Stimulated activated CD4-positive, alpha-beta T cell treated with anti-CD3 and anti-CD28 coated beads, Interleukin-4, amount 100 ng/mL, for 48 hours (primary cell): ENCODE results near the gene VRTN.
"Not testable (repeated sequence)": the region's sequence is repeated elsewhere in the genome, so short reads cannot be mapped to it uniquely, and the experiment has no call there.

Source experiments
- DNase-seq, 2 donors: peaks; one replicate each; pipeline ENCODE4 v3.0.0-alpha.2; 2020; ENCODE audit warnings: low read depth in 2 of 2

The VRTN gene, protein sequence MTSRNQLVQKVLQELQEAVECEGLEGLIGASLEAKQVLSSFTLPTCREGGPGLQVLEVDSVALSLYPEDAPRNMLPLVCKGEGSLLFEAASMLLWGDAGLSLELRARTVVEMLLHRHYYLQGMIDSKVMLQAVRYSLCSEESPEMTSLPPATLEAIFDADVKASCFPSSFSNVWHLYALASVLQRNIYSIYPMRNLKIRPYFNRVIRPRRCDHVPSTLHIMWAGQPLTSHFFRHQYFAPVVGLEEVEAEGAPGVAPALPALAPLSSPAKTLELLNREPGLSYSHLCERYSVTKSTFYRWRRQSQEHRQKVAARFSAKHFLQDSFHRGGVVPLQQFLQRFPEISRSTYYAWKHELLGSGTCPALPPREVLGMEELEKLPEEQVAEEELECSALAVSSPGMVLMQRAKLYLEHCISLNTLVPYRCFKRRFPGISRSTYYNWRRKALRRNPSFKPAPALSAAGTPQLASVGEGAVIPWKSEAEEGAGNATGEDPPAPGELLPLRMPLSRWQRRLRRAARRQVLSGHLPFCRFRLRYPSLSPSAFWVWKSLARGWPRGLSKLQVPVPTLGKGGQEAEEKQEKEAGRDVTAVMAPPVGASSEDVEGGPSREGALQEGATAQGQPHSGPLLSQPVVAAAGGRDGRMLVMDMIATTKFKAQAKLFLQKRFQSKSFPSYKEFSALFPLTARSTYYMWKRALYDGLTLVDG

DNA sequence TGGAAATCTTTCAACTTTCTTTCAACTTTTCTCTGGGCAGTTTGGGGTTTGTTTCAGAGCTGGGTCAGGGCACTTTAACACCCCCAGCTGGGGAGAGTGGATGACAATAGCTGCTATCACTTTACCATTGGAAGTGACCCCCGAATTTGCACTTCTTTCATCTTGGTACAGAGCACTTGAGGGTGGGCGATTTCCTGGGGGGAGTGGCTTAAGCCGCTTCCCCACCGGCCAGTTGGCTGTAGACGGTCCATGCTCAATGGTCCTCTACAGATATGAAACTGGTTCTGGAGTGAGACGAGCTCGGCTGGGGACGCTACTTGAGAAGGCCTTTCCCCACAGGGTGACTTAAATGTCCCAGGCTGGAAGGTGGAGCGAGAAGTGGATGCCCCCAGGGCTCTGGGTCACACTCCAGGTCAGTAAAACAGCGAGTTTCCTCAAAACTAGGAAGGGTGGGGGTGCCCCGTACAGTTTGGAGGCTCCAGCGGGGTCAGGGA is at the start of gene VRTN:
TSS of gene VRTN (plus strand) at position 231 of the 494 bp plus-strand sequence. CDS start 8,313 bp downstream, outside the sequence.
- no peak for DNase-seq

DNA sequence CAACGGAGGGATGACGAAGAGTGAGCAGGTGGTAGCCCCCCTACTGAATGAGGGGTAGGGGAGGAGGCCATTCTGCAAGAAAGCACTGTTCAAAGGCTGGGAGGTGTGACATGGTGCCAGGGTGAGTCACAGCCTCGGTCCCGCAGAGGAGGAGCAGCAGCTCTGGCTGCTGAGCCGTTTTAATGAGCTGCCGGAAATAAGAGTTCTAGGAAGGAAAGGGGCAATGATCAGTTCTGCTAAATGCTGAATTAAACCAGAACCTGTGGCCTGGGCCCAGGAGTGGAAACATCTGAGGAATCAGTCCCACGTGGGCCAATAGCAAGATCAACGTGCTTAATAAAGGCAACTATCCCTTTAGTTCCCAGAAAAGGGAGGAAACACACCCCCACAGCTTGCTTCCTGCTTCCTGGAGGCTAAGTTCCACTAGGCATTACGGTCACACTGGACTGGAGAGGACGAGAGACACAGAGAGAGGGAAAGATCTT is 49.2 kb upstream of the VRTN start:
- DNase-seq: no peak

DNA sequence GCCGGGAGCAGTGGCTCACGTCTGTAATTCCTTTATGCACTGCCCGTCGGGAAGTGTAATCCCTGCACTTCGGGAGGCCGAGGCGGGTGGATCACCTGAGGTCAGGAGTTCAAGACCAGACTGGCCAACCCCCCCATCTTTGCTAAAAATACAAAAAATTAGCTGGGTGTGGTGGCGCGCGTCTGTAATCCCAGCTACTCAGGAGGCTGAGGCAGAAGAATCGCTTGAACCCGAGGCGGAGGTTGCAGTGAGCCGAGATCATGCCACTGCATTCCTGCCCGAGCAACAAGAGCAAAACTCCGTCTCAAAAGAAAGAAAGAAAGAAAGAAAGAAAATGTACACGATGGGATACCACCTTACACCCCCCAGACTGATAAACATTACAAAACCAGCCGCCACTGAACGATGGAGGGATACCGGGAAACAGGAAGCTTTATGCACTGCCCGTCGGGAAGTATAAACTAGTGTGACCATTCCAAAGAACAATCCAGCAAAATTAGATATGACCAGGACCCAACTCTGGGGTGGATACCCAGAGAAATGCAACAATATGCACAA is 46.6 kb upstream of the VRTN start:
- no peak for DNase-seq

DNA sequence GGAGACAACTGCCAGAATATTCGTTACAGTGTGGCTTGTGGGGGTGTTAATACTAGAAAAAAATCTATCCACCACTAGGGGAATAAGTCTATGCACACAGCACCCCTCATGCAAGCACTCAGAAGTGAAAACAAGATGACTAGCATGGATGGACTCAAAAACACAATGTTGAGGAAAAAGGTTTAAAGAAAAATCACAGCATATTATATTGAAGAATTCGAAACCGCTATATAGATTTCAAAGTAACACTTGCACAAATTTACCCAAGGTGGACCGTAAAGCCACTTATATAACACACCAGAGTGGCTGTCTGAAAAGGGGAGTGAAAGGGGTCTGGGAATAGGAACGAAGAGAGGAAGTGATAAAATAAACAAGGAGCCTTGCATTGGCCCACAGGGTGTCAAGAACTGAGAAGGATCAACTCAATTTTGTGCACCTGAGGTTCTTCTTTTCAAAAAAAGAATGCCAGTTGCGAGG is 46.1 kb upstream of the VRTN start:
- no peak for DNase-seq

DNA sequence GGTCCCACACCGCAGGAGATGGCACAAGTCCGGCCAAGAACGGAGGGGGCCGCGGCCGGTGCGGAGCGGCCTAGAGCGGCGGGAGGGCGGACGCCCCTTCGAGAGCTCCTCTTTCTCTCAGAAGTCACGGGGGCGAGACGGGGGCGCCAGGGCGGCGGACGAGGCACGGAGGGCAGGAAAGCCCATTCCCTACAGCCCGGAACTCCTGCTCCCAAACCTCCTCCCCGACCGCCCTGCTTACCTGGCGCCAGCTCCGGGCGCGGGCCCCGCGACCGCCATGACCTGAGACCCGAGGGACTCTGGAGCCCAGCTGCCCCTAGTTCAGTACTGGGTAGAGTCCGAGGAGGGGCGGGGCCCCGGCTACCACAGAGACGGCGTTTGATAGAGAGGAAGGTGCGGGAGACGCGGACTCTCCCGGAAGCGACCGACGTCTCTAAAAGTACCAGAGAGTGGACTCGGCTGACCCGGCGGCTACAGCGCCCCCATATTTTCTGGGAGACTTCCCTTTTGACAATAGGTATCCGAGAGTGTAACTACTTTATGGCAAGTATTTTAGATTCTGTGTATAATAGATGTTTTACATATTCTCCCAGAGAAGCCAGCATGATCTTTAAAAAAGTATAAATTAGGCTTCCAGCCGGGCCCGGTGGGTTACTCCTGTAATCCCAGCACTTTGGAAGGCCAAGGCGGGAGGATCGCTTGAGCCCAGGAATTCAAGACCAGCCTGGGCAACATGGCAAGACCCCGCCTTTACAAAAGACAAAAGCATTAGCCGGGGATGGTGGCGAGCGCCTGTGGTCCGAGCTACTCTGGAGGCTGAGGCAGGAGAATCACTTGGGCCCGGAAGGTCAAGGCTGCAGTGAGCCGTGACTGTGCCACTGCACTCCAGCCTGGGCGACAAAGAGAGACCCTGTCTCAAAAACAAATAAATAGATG is 45.4 kb upstream of the VRTN start, which contains the start of gene ABCD4:
TSS of gene ABCD4 (minus strand) at position 301 of the 936 bp plus-strand sequence. CDS start at position 279, 22 bp downstream.
- peak; percentile 80 to 85 for DNase-seq

DNA sequence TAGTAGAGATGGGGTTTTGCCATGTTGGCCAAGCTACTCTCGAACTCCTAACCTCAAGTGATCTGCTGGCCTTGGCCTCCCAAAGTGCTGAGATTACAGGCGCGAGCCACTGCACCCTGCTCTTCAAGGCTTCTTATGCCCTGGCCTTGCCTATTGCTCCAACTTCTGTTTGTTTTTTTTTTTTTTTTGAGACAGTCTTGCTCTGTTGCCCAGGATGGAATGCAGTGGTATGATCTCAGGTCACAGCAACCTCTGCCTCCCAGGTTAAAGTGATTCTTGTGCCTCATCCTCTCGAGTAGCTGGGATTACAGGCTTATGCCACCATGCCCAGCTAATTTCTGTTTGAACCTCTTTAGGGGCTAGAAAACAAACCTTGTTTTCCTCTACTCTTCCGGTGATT is 39.6 kb upstream of the VRTN start:
- no peak for DNase-seq

DNA sequence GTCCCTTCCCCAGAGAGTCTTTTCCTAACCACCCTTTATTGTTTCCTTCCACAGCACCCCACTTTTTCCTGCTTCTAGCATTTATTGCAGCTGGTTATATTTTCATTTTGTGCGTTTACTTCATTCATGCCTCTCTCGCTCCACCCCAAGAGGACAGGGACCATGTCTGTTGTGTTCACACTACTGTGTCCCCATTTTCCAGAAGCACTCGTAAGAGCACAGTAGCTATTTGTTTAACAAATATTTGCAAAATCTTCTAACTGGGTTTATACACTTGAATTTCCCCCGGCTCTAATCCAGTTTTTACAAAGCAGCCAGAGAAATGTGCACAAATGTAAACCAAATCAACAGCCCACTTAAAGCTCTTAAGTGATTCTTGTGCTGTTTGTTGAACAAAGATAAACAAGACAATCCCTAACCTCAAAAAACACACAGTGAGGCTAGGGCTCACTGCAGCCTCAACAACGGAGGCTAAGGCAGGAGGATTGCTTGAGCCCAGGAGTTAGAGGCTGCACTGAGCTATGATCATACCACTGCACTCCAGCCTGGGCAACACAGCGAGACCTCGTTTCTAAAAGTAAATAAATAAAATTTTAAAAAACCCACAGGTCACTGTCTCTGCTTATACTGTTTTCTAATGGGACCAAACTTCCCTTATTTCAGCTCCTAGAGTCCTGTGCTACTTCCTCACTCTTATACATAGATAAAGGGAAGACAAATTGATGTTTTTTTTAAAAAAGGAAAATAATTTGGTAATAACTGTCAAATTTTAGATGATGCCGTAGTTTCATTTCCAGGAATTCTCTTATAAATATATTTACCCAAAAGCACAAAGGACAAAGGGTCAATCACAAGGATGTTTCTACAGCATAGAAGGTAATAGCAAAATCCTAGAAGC is 38.9 kb upstream of the VRTN start:
- DNase-seq: no peak

DNA sequence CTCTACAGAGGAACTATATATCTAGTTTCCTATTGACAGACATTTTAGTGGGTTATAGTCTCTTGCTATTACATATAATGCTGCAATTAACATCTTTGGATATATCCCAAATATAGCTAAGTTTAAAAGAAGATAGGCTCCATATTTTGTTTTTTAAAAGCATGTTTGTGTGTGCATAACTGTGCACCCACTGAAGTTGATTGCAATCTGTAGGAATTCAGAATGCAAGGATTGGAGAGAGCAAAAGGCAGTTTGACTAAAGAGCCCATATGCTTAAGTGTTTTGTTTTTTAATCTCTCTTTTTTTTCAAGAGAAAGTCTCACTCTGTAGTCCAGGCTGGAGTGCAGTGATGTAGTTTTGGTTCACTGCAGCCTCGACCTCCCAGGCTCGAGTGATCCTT is 36.1 kb upstream of the VRTN start:
- DNase-seq: no peak

DNA sequence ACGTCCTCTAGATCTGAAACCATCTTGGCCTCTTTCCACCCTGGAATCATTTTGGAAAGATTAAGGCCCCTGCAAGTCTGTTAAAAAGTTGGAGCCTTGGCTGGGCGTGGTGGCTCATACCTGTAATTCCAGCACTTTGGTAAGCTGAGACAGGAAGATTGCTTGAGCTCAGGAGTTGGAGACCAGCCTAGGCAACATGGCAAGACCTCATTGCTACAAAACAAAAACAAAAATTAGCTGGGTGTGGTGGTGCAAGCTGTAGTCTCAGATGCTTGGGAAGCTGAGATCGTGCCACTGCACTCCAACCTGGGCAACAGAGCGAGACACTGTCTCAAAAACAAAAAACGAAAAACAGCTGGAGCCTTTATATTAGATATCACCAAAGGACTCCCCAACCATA is 34.7 kb upstream of the VRTN start:
- DNase-seq: no peak

DNA sequence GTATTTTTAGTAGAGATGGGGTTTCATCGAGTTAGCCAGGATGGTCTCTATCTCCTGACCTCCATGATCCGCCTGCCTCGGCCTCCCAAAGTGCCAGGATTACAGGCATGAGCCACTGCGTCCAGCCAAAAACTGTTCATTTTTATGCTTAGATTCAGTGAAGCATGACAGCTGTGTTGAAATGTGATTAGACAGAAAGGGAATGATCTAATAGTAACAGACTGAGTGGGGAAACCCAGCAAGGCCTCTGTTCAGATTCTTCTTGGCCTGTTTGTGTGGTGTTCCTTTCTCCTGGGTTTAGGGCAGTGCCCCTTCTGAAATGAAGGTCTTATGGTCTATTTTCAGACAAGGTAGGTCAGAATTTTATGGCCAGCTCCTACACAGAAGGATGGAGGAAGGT is 33.7 kb upstream of the VRTN start:
- DNase-seq: no peak

DNA sequence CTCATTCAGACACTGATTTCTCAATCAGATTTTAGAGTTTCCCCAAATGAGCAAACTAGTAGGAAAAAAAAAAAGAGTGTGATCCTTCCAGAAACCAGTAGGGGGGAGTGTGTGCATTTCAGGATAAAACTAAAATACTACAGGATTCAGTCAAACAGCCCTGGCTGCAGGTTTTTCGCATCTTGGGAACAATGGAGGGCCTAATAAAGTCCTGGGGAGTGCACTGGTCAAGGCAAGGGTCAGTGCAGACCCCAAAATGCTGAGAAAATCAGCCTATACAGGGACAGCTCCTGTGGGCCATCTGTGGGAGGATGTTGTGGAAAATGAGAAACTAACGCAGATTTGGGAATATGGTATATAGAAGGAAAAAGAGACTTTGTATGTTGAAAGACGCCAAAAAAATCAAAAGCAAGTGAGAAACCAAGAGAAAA is 23.3 kb upstream of the VRTN start:
- no peak for DNase-seq

DNA sequence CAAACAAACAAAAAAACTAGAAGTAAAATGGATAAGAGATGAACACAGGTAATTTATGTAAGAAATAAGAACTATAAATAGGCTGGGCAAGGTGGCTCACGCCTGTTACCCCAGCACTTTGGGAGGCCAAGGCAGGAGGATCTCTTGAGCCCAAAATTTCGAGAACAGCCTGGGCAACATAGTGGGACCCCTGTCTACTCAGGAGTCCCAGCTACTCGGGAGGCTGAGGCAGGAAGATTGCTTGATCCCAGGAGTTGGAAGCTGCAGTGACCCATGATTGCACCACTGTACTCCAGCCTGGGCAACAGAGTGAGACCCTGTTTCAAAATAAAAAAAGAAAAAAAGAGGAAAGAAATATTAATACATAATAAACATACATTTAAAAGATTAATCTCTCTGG is 22.8 kb upstream of the VRTN start:
- DNase-seq: no peak

DNA sequence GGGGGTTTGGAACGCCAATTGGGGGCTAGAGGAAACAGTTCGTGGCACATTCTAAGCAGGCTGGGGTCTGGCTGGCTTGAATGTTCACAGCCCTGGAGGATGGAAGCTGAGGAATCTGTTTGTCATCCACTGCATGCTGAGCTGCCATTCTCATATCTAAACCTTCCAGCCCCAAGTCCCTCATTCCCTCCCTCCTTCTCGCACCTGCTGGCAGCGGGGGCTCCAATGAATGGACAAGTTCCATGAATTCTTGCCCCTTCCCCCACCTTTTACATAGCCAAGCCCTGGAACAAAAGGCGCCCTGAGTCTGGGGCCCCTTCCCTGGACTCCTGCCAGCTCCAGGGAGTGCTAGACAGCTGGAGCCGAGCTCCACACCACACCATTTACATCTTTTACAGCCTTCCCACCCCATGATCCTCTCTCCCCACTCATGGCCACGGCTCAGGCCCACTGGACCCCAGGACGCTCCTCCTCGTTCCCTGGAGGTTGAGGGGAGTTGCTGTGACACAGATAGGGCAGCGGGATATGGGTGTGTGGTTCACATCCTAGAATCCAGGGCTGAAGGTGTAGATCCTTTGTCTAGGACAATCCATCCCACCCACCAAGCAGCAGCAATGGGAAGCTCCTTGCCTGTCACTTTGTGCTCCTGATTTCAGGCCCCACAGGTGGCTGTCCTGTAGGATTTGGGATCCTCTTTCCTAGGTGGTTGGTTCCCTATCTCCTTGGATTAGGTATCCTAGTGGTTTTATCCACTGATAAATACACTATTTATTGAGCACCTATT is 21.7 kb upstream of the VRTN start:
- no peak for DNase-seq

DNA sequence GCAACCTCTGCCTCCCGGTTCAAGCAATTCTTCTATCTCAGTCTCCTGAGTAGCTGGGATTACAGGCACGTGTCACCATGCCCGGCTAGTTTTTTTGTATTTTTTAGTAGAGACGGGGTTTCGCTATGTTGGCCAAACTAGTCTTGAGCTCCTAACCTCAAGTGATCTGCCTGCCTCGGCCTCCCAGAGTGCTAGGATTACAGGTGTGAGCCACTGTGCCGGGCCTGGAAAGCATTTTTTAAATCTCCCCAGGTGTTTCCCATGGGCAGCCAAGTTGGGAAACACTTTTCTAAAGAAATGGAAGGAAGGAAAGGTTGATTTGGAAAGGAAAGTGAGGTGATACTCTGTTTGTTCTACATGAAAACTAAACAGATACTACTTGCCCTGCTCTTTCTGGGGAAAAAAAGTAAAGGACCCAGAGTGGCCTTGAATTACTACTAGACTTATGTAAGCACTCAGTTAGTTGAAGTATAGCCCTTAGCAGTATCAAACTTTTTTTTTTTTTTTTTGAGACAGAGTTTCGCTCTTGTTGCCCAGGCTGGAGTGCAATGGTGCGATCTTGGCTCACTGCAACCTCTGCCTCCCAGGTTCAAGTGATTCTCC is 18.2 kb upstream of the VRTN start:
- not testable (repeated sequence) for DNase-seq

DNA sequence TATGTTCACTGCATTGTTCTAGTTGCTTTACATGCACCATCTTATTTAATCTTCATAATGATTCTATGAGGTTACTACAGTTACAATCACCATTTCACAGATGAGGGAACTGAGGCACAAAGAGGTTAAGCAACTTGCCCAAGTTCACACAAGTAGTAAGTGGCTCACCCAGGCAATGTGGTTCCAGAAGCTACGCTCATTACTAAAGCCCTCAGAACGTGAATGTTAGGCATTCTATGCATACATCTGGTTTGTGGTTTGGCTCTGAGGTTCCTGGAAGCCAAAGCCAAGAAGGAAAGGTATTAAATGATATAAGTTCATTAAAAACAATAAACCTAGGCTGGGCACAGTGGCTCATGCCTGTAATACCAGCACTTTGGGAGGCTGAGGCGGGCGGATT is 14.4 kb upstream of the VRTN start:
- no peak for DNase-seq

DNA sequence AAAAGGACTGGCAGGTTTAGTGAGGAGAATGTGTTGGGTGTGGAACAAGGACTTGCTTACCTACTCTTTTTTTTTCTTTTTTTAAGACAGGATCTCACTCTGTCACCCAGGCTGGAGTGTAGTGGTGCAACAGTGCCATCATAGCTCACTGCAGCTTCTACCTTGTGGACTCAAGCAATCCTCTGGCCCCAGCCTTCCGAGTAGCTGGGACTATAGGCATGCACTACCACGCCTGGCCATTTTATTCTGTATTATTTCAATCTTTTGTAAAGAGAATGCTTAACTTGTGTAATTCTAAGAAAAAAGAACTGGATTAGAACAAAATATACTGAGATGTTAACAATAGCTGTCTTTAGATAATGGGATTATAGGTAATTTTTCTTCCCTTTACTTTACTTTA is 1.9 kb upstream of the VRTN start:
- DNase-seq: no peak

DNA sequence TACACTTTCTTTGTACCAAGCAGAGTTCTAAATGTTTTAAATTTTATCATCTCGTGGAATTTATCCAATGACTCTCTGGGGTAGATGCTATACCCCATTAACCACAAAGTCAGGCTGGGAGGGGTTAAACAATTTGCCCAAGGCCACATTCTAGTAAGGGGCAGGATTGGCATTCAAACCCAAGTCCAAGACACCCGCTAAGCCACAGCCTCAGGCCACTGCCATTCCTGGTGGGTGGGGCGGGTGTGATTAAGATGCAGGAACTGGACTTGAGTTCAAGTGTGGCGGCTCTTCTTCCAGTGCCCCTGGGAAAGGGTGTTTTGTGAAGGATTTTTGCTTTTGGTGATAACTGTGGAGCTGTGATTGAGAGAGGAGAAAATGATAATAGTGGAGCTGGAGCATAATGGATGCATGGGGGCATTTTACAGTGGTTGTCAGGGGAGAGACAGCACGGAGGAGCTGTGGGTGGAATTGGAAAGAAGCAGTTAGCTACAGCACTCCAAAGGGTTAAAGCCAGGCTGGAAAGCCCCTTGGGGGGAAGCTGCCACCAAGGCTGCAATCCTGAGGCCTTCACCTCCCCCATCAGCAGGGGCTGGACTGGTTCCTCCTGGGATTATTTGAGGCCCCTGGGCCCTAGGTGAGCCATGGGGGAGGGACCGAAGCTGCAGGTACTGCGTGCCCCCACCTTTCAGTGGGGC is 1.0 kb upstream of the VRTN start:
- no peak for DNase-seq

DNA sequence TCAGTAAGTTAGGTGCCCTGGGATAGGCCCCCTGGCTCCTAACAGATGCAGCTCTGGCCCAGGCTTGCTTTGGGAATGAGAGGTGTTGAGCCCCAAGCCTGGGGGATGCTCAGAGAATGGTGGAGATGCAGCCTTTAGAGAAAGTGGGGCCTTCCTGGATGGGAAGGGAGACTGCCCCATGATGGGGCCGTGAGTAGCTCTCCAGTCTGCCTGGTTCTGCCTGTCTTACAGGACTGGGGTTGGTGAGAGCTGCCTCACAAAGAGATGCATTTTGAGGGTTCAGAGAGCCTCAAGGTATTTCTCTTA is 523 bp upstream of the VRTN start:
- no peak for DNase-seq
